Mammary epithelial cell (primary cell): ENCODE data around the gene MLC1.

ENCODE experiments used
- CTCF ChIP-seq, 2 donors: IDR thresholded peaks in 1 of 2; conservative IDR thresholded peaks in 1 of 2; 2 replicates each; pipeline ENCODE4 v1.5.1; 2011 to 2012; ENCODE audit warnings: inconsistent platforms in 2 of 2, low read length in 2 of 2, mild to moderate bottlenecking in 2 of 2, control low read depth in 1 of 2, low read depth in 1 of 2; ENCODE audit not compliant: insufficient read depth in 1 of 2; ENCODE audit errors: extremely low read depth in 1 of 2
- EZH2 ChIP-seq: IDR thresholded peaks from 2 replicates; pipeline ENCODE4 v1.6.1; 2012; ENCODE audit warnings: low read length, inconsistent platforms, borderline replicate concordance

GRCh38 chr22:50125029-50125428 is 39.8 kb upstream of the MLC1 start:
- no peak for TF ChIP-seq CTCF (conservative IDR thresholded peaks at IDR 0.05 in 1 of 2, IDR thresholded peaks at IDR 0.05 in 1 of 2; ENCODE audit: extremely low read depth in 1 of 2, insufficient read depth in 1 of 2, low read depth in 1 of 2, low read length in 2 of 2)
- TF ChIP-seq EZH2, result no peak
